Measurements from ENCODE around the gene FIGNL1.

GRCh38 chr7:50455658-50456057, 5.5 kb upstream of the FIGNL1 start:
- TF ChIP-seq CTCF (IDR thresholded peaks at IDR 0.05) (no peak), POLR2A (IDR thresholded peaks at IDR 0.05) (no peak)
